ENCODE data around the gene MYOZ3. TPM values are rescaled to one million over a fixed set of nuclear protein-coding genes. Genes with fewer than 3 reads are reported as not detected.

Gene MYOZ3
- 0.16 and 0.72 TPM in 2 replicates for total RNA-seq (ENCODE audit: low replicate concordance)

GRCh38 chr5:150661086-150661485 is at the start of gene MYOZ3:
Gene MYOZ3 (plus strand): TSS chr5:150661251. CDS start chr5:150662942, 1,691 bp downstream.
- no peak for TF ChIP-seq CTCF (IDR thresholded peaks at IDR 0.05; ENCODE audit: insufficient read depth, low read length)
- H3K4me3 ChIP-seq (ENCODE audit: low read depth, low read length), result no peak within 1 kb of the TSS
- DNase-seq (ENCODE audit: low read depth), result no peak

- no peak for TF ChIP-seq CTCF (IDR thresholded peaks at IDR 0.05; ENCODE audit: insufficient read depth, low read length)
- H3K4me3 ChIP-seq (ENCODE audit: low read depth, low read length), result no peak overlapping the region
- no peak for DNase-seq (ENCODE audit: low read depth)
These were observed 48.6 kb upstream of the MYOZ3 start for GRCh38 chr5:150612405-150612804.

GRCh38 chr5:150612905-150613670 is 48.0 kb upstream of the MYOZ3 start:
- peak; percentile 48 for DNase-seq (ENCODE audit: low read depth)
- no peak for TF ChIP-seq CTCF (IDR thresholded peaks at IDR 0.05; ENCODE audit: insufficient read depth, low read length)
- H3K4me3 ChIP-seq (ENCODE audit: low read depth, low read length), result no peak overlapping the region

- no peak overlapping the region for H3K4me3 ChIP-seq (ENCODE audit: low read depth, low read length)
- no peak for DNase-seq (ENCODE audit: low read depth)
- TF ChIP-seq CTCF (IDR thresholded peaks at IDR 0.05; ENCODE audit: insufficient read depth, low read length), result no peak
These were observed 46.9 kb upstream of the MYOZ3 start for GRCh38 chr5:150613991-150614660.

GRCh38 chr5:150614661-150615060 is 46.4 kb upstream of the MYOZ3 start:
- no peak overlapping the region for H3K4me3 ChIP-seq (ENCODE audit: low read depth, low read length)
- no peak for TF ChIP-seq CTCF (IDR thresholded peaks at IDR 0.05; ENCODE audit: insufficient read depth, low read length)
- DNase-seq (ENCODE audit: low read depth), result no peak

GRCh38 chr5:150615141-150615699 is 45.8 kb upstream of the MYOZ3 start:
- no peak for TF ChIP-seq CTCF (IDR thresholded peaks at IDR 0.05; ENCODE audit: insufficient read depth, low read length)
- DNase-seq (ENCODE audit: low read depth), result peak; percentile 85
- no peak overlapping the region for H3K4me3 ChIP-seq (ENCODE audit: low read depth, low read length)
